HepG2 (cell line): Measurements from ENCODE around the gene NTN3. TPM values are rescaled to one million over a fixed set of nuclear protein-coding genes. Genes with fewer than 3 reads are reported as not detected.

ENCODE experiments used
- ATAC-seq: fragments of 200-7000 bp; cut with Tn5 transposase; 3 replicates; pipeline ENCODE4 v1.9.1; 2020; ENCODE audit warnings: mild to moderate bottlenecking, moderate library complexity
- BruUV-seq: library from RNA; stranded (reverse); fragments of 400-500 nt; replicated peaks from 2 replicates; lab custom pipeline; 2021; lab: Mats Ljungman, UMichigan
- CTCF ChIA-PET: fragments of 300-600 bp; formaldehyde crosslinking; extraction: SDS; loops from one replicate; lab custom pipeline; 2021; ENCODE audit warnings: low total read pairs, inconsistent platforms, low intra/inter-chr PET ratio; lab: Yijun Ruan, JAX
- POLR2A ChIA-PET: fragments of 350-600 bp; sonication (Branson Sonifier 250); formaldehyde crosslinking; loops from one replicate; lab custom pipeline; 2020; ENCODE audit warnings: antibody characterized with exemption, inconsistent platforms; lab: Yijun Ruan, JAX
- DNase-seq: peaks from one replicate; pipeline ENCODE4 v3.0.0-alpha.2; 2015; ENCODE audit warnings: low spot score
- FAIRE-seq: peaks from 3 replicates; lab custom pipeline; 2011; peaks lifted over from hg19 to GRCh38; lab: Jason Lieb, UNC
- H2AFZ ChIP-seq: one replicate; pipeline ENCODE4 v1.6.1; 2011; ENCODE audit warnings: low read length, inconsistent platforms
- H3K27ac ChIP-seq: fragments of 300-600 bp; 3 replicates; pipeline ENCODE4 v1.8.0; 2011; ENCODE audit warnings: mixed run types, mild to moderate bottlenecking, mixed read lengths, low read length, inconsistent platforms; ENCODE audit not compliant: insufficient read depth; ENCODE audit errors: extremely low read length
- H3K27me3 ChIP-seq, 2 experiments: fragments of 200-600 bp in 1 of 2; 2 replicates in 1 of 2; 3 replicates in 1 of 2; pipeline versions ENCODE4 v1.6.0 to v1.8.0; 2011; ENCODE audit warnings: low read length in 2 of 2, mild to moderate bottlenecking in 2 of 2, moderate library complexity in 2 of 2, inconsistent platforms in 1 of 2; ENCODE audit not compliant: insufficient read depth in 2 of 2, control insufficient read depth in 1 of 2
- H3K36me3 ChIP-seq, 2 experiments: fragments of 200-600 bp in 1 of 2; replicated peaks in 1 of 2; 2 replicates in 1 of 2; 3 replicates in 1 of 2; pipeline versions ENCODE4 v1.5.1 to v1.8.0; 2011; ENCODE audit warnings: low read length in 2 of 2, inconsistent platforms in 1 of 2; ENCODE audit not compliant: insufficient read depth in 2 of 2, control insufficient read depth in 1 of 2
- H3K4me1 ChIP-seq: 2 replicates; pipeline ENCODE4 v1.5.1; 2012; ENCODE audit warnings: low read length, inconsistent platforms; ENCODE audit not compliant: insufficient read depth
- H3K4me2 ChIP-seq: 2 replicates; pipeline ENCODE4 v1.6.0; 2011; ENCODE audit warnings: low read depth, low read length, inconsistent platforms
- H3K4me3 ChIP-seq, 3 experiments: fragments of 200-600 bp in 1 of 3; sonication (generic), shearing (Covaris generic) in 1 of 3; replicated peaks in 1 of 3; 2 replicates each; pipeline ENCODE4 v1.5.1; 2011 to 2016; ENCODE audit warnings: low read length in 3 of 3, inconsistent platforms in 2 of 3, low read depth in 2 of 3, mild to moderate bottlenecking in 2 of 3, control low read depth in 1 of 3, mixed read lengths in 1 of 3; ENCODE audit not compliant: insufficient read depth in 1 of 3
- H3K79me2 ChIP-seq: one replicate; pipeline ENCODE4 v1.6.1; 2011; ENCODE audit warnings: low read length, inconsistent platforms; ENCODE audit not compliant: insufficient read depth
- H3K9ac ChIP-seq: 2 replicates; pipeline ENCODE4 v1.6.0; 2011; ENCODE audit warnings: mild to moderate bottlenecking, low read depth, low read length, inconsistent platforms; ENCODE audit not compliant: insufficient read depth
- H3K9me3 ChIP-seq: 2 replicates; pipeline ENCODE4 v1.5.1; 2012; ENCODE audit warnings: mild to moderate bottlenecking, low read length
- H4K20me1 ChIP-seq: 2 replicates; pipeline ENCODE4 v1.6.0; 2011; ENCODE audit warnings: inconsistent platforms, mild to moderate bottlenecking, low read length, moderate library complexity; ENCODE audit not compliant: insufficient read depth
- AHR ChIP-seq: IDR thresholded peaks from 2 replicates; pipeline ENCODE4 v1.6.1; 2018; ENCODE audit warnings: missing genetic modification reagents, missing compliant biosample characterization
- CTCF ChIP-seq: sonication (generic); formaldehyde crosslinking; IDR thresholded peaks from 2 replicates; pipeline ENCODE4 v1.5.0; 2020; ENCODE audit warnings: mild to moderate bottlenecking, missing genetic modification reagents, moderate library complexity
- EED ChIP-seq: sonication (generic); formaldehyde crosslinking; IDR thresholded peaks from 2 replicates; pipeline ENCODE4 v1.5.0; 2020; ENCODE audit warnings: mild to moderate bottlenecking, missing genetic modification reagents
- MED1 ChIP-seq: sonication (generic); formaldehyde crosslinking; IDR thresholded peaks from 2 replicates; pipeline ENCODE4 v1.4.0; 2020; ENCODE audit warnings: missing genetic modification reagents
- SMC3 ChIP-seq: IDR thresholded peaks from 2 replicates; pipeline ENCODE4 v1.6.1; 2011; ENCODE audit warnings: low read length, improper control_type of control experiment
- ZBTB21 ChIP-seq: sonication (generic); formaldehyde crosslinking; IDR thresholded peaks from 2 replicates; pipeline ENCODE4 v1.4.0; 2020; ENCODE audit warnings: missing genetic modification reagents
- ZNF274 ChIP-seq: sonication (generic); formaldehyde crosslinking; IDR thresholded peaks from 2 replicates; pipeline ENCODE4 v1.5.1; 2020; ENCODE audit warnings: mild to moderate bottlenecking, missing genetic modification reagents
- ZNF550 ChIP-seq: sonication (generic); formaldehyde crosslinking; IDR thresholded peaks from 2 replicates; pipeline ENCODE4 v1.4.0; 2020; ENCODE audit warnings: mild to moderate bottlenecking, missing genetic modification reagents, borderline replicate concordance
- ZNF773 ChIP-seq: sonication (generic); formaldehyde crosslinking; IDR thresholded peaks from 2 replicates; pipeline ENCODE4 v1.4.0; 2020; ENCODE audit warnings: missing genetic modification reagents, borderline replicate concordance
- WGBS: methylation state at CpG from one replicate; pipeline ENCODE4 v1.1.6; 2017; ENCODE audit warnings: low lambda C conversion rate; 5-methylcytosine and 5-hydroxymethylcytosine counted together
- in situ Hi-C: cut with HindIII; loops from 2 replicates; pipeline ENCODE4 v1.10.0; 2017; ENCODE audit warnings: low pct_unique_long_range_greater_than_20kb; ENCODE audit not compliant: extremely low pct_ligation_motif_present
- intact Hi-C: fragments of 100-400 bp; cut with micrococcal nuclease; formaldehyde crosslinking; loops from one replicate; pipeline ENCODE4 v1.10.0; 2022; ENCODE audit not compliant: unreplicated experiment
- polyA plus RNA-seq, 8 experiments: library from polyadenylated mRNA; depleted of rRNA in 3 of 8; stranded (reverse) in 7 of 8; unstranded in 1 of 8; fragments of >200 nt; fragmentation: Illumina TruSeq in 4 of 8; extraction: Trizol in 4 of 8; gene quantifications; 2 replicates each; pipeline versions ENCODE4 v1.2.1 to v1.2.3, GENCODE V29; 2011 to 2016; ENCODE audit warnings: low read depth in 4 of 8, missing spikeins in 1 of 8, mixed read lengths in 1 of 8; ENCODE audit not compliant: insufficient read depth in 1 of 8
- total RNA-seq, 5 experiments: library from RNA; depleted of rRNA; stranded (reverse); fragments of >200 nt; fragmentation: Illumina TruSeq; extraction: Trizol; gene quantifications; 2 replicates each; pipeline ENCODE4 v1.2.3, GENCODE V29; 2016; ENCODE audit warnings: low read depth in 1 of 5
- TF ChIP-seq, protein P1 (sequence below): sonication (generic); formaldehyde crosslinking; IDR thresholded peaks from 2 replicates; pipeline ENCODE4 v1.4.0; 2020; ENCODE audit warnings: missing genetic modification reagents, borderline replicate concordance
- TF ChIP-seq, protein P2 (sequence below): sonication (generic); formaldehyde crosslinking; IDR thresholded peaks from 2 replicates; pipeline ENCODE4 v1.4.0; 2020; ENCODE audit warnings: mild to moderate bottlenecking, missing genetic modification reagents

NTN3 gene
- total and polyA plus RNA-seq, 2 of the 13 experiments (the other 11 are each of a cell fraction or from before 2014, with no cell fraction given) = 0.09 to 0.20 TPM

DNA sequence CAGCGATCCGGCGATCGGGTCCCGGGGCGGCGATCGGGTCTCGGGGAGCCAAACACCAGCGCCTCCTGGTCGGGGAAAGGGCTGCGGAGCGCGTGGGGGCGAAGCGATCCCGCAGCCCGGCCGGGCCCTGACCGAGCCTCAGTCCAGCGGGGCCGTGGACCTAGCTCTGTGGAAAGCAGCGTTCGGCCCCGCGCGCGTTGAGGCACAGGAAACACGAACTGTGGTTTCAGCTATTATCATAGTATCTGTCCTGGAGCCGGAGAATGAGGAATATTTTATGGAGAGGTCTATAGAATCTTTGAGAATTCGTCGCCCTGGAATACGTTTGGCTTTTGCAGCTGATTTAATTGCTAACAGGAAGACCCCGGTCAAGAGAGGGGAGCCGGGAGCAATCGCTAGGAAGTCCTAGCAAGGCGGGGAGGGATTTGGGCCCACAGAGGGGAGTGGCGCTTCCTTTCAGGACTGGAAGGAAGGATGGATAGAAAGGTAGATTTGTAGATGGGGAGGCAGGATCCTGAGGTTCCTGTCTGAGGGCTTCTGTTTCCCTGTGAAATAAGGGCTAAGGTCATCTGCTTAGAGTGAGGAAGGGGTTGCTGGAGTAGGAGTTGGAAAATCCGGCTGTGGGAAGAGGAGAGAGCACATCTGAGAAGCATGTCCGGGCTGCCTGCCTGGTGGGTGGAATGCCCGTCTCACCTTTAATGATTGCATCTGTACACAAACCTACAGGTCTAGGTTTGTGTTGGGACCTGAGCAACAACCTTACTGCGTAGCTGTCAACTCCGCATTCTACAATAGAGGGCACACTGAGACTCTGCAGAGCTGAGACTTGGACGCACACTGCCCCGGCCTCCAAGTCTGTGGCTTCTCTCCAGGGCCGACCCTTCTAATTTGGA lies 41.1 kb upstream of the NTN3 start (continued):
- TF ChIP-seq, protein P1, sequence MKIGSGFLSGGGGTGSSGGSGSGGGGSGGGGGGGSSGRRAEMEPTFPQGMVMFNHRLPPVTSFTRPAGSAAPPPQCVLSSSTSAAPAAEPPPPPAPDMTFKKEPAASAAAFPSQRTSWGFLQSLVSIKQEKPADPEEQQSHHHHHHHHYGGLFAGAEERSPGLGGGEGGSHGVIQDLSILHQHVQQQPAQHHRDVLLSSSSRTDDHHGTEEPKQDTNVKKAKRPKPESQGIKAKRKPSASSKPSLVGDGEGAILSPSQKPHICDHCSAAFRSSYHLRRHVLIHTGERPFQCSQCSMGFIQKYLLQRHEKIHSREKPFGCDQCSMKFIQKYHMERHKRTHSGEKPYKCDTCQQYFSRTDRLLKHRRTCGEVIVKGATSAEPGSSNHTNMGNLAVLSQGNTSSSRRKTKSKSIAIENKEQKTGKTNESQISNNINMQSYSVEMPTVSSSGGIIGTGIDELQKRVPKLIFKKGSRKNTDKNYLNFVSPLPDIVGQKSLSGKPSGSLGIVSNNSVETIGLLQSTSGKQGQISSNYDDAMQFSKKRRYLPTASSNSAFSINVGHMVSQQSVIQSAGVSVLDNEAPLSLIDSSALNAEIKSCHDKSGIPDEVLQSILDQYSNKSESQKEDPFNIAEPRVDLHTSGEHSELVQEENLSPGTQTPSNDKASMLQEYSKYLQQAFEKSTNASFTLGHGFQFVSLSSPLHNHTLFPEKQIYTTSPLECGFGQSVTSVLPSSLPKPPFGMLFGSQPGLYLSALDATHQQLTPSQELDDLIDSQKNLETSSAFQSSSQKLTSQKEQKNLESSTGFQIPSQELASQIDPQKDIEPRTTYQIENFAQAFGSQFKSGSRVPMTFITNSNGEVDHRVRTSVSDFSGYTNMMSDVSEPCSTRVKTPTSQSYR = no peak
- TF ChIP-seq MED1 (CRISPR knock-in tag) = peak; percentile 30; the same call in 1 of the 2 replicates
- TF ChIP-seq EED = no peak
- no peak for TF ChIP-seq ZBTB21 (CRISPR knock-in tag)
- peak; percentile 19 for TF ChIP-seq ZNF274 (CRISPR knock-in tag)
- TF ChIP-seq ZNF773 (CRISPR knock-in tag) = no peak

DNA sequence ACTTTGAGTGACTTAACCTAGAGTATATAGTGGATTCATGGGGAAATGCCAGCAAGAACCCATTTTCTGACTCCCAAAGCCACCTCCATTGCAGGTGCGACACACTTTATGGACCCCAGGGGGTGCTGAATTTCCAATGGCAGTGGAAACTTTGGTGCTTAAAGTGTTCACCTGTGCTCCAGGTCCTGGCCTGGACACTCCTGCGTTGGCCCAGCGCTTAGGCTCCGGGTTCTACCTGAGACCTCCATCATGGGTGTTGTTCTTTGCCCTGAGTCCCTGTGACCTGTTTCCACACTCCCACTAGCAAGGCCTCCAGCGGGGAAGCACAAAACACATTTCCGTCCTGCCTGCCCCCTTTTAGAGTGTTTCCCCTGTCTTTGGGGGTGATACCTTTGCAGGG lies 38.8 kb upstream of the NTN3 start:
- intact Hi-C loops = loop anchor here (5.0 kb wide), 1 partner anchor 40 kb away; the partner anchor contains the start of gene NTN3
- WGBS = 96% methylated on average over 6 of the region's 6 CpGs
- H2AFZ ChIP-seq = no peak overlapping the region
- no TSS peak for BruUV-seq
- no peak overlapping the region for H3K4me2 ChIP-seq
- H4K20me1 ChIP-seq = no peaks in the 10 kb centered on the region
- TF ChIP-seq SMC3 (peak; percentile 10; the same call in 1 of the 2 replicates), ZNF550 (CRISPR knock-in tag) (no peak), AHR (no peak), CTCF (CRISPR knock-in tag) (peak; percentile 20; the same call in 1 of the 2 replicates)
- TF ChIP-seq, protein P2, sequence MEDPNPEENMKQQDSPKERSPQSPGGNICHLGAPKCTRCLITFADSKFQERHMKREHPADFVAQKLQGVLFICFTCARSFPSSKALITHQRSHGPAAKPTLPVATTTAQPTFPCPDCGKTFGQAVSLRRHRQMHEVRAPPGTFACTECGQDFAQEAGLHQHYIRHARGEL (CRISPR knock-in tag) = no peak
- peaks cover 0 to 4% of the 10 kb centered on the region in 2 experiments; a peak in 2 of 5 replicates for H3K27me3 ChIP-seq
- H3K4me3 ChIP-seq = no peak overlapping the region
- in situ Hi-C loops = no loop called here
- POLR2A ChIA-PET = interaction anchor here (0.7 kb wide), 1 partner anchor 42 kb away, joined by 3 read pairs; no protein-coding TSS in a partner anchor
- peaks cover 24 to 41% of the 10 kb centered on the region in 2 experiments for H3K36me3 ChIP-seq
- ATAC-seq = no peak
- H3K27ac ChIP-seq = no peak overlapping the region
- no peak for DNase-seq
- CTCF ChIA-PET = interaction anchor here (1.4 kb wide), 1 partner anchor 69 kb away, joined by 8 read pairs; no protein-coding TSS in a partner anchor
- H3K4me1 ChIP-seq = peaks cover 28% of the 10 kb centered on the region
- FAIRE-seq = no peak
- peaks cover 15% of the 10 kb centered on the region for H3K79me2 ChIP-seq
- no peaks in the 10 kb centered on the region for H3K9me3 ChIP-seq
- no peak overlapping the region for H3K9ac ChIP-seq
